ENCODE measurements around the gene TAS2R40.

DNA sequence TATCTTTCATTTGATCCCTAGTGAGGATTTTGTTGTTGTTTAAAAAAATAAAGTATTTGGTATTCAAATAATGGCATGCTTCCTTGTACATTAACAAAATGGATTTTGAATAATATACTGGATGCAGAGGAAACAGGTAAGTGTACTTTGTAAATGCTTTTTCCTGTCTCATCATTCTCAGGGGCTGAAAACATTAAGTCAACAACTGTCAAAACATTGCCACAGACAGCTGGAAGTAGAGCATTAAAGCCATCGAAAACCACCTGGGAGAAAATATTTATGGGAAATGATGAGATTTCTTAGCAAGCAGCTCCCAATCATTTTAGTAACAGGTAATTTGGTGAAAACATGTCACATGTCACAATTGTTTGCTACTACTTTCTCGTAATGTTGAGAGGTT, 28.0 kb upstream of the TAS2R40 start:
- TF ChIP-seq, protein P1, sequence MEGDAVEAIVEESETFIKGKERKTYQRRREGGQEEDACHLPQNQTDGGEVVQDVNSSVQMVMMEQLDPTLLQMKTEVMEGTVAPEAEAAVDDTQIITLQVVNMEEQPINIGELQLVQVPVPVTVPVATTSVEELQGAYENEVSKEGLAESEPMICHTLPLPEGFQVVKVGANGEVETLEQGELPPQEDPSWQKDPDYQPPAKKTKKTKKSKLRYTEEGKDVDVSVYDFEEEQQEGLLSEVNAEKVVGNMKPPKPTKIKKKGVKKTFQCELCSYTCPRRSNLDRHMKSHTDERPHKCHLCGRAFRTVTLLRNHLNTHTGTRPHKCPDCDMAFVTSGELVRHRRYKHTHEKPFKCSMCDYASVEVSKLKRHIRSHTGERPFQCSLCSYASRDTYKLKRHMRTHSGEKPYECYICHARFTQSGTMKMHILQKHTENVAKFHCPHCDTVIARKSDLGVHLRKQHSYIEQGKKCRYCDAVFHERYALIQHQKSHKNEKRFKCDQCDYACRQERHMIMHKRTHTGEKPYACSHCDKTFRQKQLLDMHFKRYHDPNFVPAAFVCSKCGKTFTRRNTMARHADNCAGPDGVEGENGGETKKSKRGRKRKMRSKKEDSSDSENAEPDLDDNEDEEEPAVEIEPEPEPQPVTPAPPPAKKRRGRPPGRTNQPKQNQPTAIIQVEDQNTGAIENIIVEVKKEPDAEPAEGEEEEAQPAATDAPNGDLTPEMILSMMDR (IDR thresholded peaks at IDR 0.05), result no peak
- no peak for TF ChIP-seq POLR2A (IDR thresholded peaks at IDR 0.05)
